DMS153 treated with DMSO at 0.1 percent for 48 hours (cell line): ENCODE data around the gene HOATZ.

Experiments used
- DNase-seq: peaks from one replicate; lab custom pipeline; 2025; ENCODE audit not compliant: unreplicated experiment; lab: John Stamatoyannopoulos, UW

Gene HOATZ

DNA sequence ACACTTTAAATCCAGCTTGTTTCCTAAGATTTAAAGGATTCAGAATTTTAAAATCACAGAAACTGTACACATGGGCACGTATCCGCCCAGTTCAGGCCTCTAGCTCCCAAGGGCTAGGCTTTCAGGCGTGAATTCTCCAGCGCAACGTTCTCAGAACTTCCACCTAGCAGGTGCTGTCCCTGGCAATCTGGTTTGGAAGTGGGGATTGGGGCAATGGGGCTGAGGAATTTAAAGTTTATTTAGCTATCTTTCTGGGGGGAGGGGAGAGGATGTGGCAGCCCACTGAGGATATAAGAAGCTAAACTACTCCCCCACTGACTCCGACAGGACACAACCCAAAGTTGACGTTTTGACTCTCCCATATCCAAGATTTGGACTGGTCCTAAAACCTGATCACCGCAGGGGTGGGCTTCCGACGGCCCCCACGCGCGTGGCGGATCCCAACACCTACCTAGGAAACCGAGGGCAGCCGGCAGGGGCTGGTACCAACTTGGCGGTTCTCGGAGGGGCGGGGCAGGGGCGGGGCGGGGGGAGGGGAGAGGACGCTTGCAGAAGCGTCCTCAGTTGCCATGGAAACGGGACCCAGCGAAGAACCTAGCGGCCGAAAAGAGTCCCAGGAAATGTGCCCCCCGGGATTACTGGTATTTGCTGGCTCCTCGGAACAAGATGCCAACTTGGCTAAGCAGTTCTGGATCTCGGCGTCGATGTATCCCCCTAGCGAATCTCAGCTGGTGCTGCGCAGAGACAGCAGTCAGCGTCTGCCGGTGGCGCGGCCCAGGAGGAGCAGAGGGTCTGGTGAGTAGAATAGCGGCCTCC, at the start of gene HOATZ:
Gene HOATZ, plus strand, starts transcription at position 563 of the 816 bp plus-strand sequence. Its CDS starts 7 bp downstream, at position 570.
- DNase-seq, result no peak

DNA sequence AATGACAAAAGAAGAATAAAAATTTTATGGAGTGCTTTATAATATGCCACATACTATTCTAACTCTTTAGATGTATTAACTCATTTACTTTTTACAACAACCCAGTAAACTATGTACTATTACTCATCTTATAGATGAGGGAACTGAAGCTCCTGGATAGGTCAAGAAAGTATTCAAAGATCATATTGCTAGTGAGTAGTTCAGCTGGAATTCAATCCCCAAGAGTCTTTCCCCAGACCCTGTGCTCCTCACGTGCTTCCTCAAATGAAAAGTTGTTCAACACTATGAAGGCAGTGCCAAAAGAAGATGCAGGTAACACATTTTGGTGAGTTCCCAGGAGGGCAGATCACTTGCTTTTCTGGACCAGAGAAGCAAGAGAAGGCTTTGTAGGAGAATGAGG, 49.2 kb upstream of the HOATZ start:
- DNase-seq, result no peak

DNA sequence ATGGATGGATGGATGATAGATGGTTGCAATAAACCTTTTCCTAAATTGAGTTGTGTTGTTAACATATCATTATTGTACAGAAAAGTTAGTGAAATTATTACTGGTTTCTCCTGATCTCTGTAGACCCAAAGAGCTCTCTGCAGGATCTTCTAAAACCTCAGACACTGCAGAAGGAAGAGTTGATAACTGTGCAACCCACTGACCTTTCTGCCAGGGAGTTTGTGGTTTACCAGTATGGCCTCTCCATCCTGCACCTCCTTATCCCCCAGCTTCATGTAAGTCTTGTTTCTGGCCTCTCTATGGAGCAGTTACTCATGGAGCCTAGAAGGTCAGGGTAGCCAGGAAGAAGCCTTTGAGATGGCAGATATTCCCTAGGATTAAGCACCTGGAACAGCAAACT, 48.0 kb upstream of the HOATZ start:
- DNase-seq, result no peak

DNA sequence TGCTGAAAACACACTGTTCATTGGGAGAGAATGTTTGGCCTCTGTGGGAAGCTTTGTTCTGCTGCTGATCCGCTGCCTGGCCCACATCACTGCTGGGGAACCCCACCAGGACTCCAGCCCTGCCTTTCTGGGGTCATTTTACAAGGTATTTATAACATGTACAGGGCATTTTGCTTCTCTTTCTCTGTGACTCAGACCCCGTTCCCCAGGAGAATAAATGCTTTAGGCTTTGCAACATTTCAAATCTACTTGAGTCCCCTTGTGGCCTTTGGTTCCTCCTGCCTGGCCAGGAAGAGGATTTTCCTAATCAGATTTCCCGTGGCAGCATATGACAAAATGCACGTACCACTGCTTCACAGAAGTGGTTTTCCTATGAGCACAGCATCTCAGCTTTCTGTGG, 45.4 kb upstream of the HOATZ start:
- no peak for DNase-seq

DNA sequence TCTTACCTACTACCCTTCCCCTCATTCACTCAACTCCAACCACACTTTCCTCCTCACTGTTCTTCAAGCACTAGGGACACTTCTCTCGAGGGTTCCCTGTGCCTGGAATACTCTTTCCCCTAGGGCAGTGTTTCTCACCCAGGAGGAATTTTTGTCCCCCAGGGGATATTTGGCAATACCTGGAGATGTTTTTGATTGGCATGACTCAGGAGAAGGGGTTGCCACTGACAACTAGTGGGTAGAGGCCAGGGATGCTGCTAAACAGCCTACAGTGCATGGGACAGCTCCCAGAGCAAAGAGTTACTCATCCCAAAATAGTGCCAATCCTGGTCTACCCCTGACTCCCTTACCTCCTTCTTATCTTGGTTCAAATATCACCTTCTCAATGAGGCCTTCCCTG, 42.4 kb upstream of the HOATZ start:
- no peak for DNase-seq

DNA sequence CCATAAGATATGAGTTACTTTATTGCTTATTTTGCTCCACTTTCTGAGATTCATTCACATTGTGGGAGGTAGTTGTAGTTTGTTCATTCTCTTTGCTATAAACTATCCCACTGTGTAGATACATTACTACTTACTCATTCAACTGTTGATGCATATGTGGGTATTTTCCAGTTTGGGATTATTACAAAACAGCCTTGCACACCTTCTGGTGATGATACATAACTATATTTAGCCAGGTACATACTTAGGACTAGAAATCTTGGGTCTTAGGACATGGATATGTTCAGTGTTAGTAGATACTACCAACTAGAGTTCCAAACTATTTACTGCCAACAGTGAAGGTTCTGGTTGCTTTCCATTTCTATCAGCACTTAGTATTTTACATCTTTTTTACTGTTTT, 40.1 kb upstream of the HOATZ start:
- no peak for DNase-seq

DNA sequence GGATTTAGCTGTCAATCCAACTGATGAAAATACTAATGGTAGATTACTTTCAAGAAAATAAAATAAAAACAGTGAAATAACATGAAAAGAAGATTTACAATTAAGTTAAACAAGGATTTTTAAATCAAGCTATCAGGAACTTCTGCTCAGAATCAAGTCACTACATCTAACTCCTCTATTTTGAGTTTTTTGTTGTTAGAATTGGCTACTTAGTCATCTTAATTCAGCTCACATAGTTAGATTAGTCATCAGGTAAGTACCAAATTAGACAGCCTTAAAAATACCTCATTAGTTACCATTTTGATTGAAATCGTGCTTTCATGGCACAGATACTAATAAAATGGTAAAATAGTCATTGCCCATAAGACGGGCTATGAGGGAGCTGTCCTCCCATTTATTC, 38.2 kb upstream of the HOATZ start:
- no peak for DNase-seq

DNA sequence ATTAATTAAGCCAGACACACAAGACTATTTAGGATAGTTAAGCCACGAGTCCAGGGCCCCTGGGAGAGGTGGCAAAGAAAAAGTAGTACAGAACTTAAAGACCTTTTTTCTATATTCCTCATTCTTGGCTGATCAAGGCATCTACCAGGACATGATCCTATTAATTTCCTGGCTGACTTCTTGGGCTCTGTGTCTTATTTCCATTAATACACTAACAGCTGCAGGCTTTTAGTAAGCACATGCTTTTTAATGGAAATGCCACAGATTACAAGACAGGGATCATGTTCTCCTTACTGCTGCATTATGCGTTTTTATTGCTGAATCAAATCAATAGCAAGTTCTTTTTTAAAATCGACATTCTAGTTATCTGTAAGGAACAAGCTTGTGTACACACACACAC, 37.6 kb upstream of the HOATZ start:
- DNase-seq, result no peak

DNA sequence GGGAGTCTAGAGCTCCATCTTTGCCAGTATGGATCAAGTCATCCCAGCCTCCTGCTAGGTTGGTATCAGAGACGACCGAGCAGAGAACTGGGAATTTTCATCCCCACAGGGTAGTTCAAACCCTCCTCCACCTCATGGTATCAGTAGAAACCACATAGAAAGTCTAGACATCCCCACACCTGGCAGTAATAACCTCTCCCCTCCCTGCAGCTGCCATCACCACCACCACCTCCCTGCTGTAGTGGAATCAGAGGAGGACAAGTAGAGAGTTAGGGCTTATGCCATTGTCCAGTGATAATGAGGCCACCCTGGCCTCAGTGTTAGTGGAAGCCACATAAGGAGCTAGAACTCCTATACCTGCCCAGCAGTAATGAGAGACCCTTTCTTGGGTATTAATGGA, 36.7 kb upstream of the HOATZ start:
- no peak for DNase-seq

DNA sequence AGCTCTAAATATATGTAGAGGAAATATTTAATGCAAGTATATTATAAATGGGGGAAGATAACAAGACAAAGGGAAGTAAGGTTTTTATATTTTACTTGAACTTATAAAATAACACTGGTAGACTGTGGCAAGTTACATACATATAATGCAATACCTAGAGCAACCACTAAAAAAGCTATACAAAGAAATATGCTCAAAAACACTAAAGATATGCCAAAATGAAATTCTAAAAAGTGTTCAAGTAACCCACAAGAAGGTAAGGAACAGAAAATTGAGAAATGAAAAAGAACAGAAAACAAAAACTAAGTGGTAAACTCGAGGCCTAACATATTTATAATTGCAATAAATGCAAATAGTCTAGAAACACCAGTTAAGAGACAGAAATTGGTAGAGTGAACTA, 34.9 kb upstream of the HOATZ start:
- DNase-seq, result no peak

DNA sequence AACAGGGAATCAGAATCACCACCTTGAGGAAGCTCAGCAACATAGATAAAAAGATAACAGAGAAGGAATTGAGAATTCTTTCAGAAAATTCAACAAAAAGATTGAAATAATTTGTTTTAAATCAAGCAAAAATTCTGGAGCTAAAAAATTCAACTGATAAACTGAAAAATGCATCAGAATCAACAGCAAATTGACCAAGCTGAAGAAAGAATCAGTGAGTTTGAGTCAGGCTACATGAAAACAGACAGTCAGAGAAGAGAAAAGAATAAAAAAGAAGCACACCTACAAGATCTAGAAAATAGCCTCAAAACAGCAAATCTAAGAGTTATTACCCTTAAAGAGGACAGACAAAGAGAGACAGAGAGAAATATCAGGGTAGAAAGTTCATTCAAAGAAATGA, 31.1 kb upstream of the HOATZ start:
- no peak for DNase-seq

DNA sequence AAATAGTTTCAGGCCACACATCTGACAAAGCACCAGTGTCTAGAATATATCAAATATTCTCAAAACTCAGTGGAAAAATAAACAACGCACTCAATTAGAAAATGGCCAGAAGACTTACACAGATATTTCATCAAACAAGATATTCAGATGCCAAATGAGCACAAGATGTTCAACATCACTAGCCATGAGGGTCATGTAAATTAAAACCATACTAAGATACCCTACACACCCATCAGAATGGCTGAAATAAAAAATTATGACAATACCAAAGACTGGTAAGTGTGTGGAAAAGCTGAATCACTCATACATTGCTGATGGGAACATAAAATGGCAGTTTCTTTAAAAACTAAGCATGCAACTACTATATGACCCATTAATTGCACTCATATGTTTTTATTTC, 24.1 kb upstream of the HOATZ start:
- no peak for DNase-seq

DNA sequence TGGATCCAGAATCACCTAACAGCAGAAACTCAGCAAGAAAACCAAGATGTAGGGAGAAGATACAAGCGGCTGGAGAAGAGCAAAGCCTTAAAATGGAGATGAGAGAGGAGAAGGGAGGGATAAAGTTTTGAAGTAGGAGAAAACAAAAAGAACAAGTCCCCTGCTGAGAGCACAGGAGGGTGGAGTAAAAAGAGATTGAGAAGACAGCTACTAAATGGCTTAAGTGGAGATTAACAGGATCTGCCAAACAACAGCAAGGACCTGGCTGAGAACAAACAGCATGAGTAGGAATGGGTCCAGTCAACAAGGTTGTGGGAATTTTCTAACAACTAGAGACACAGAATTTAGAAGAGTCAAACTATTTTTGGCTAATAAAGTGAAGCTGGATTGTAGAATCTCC, 20.5 kb upstream of the HOATZ start:
- DNase-seq, result no peak

DNA sequence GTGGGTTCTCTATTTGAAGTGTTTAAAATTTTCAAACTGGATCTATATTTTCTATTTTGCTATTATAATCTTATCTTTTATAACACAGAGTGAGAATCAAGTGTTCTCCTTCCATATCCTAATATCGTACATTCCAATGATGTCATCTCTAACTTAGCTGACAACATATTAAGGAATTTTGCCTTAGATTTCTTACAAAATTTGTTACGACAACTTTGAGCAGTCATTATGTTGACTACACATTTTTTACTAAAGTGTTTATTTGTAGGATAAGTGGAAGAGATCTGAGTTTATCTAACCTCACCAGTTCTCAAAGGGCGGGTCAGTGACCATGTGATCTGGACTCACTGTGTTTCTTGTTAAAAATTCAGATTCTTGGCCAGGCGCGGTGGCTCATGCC, 15.1 kb upstream of the HOATZ start:
- no peak for DNase-seq

DNA sequence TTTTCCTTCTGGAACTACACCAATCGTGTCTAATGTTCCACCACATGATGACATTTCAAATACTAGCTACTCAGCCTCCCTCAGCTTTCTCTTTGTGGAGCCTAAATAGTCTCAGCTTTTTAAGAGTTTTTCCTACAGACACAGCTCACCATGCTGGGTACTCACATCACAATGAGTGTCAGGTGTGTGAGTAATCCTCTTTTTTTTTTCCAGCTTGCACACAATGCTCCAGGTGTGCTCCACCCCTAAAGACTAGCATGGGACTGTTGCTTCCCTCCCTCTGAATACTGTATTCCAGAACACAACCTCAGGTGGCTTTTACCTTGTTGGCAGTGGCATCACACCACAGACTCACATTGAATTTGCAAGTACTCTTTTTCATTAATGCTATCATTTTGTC, 14.1 kb upstream of the HOATZ start:
- DNase-seq, result no peak

DNA sequence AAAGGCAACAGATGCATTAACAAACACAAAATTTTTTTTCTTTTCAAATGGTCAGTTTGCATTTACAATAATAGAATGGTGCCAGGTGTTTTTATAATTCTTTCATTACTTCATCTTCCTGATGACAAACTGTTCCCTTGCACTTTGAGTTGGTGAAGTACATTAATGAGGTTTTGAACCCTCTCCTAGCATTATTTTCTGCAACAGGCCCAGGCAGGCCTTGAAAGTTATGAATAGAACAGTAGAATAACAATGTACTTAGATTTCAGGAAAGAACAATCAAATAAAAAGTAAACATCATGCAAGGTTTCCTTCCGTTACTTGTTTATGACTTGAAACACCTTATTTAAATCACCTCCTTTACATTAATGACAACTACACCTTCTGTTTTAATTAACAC, 12.0 kb upstream of the HOATZ start:
- no peak for DNase-seq

DNA sequence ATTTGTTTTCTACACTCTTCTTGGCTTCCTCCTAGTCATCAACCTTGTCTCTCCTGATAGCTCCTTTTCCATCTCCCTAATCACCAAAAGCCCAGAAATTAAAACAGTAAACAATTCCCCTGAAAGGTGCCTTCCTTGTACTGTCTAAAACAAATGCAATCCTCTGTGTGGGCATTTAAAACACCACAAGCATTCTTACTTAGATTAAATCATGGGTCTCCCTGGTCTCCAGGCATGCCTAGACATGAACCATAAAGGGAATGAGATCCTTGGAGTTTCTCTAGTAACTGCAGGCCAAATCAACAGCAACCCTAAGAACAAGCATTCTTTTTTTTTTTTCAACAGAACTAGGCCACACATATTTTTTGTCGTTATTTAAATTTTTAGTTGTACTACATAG, 4.3 kb upstream of the HOATZ start:
- no peak for DNase-seq

DNA sequence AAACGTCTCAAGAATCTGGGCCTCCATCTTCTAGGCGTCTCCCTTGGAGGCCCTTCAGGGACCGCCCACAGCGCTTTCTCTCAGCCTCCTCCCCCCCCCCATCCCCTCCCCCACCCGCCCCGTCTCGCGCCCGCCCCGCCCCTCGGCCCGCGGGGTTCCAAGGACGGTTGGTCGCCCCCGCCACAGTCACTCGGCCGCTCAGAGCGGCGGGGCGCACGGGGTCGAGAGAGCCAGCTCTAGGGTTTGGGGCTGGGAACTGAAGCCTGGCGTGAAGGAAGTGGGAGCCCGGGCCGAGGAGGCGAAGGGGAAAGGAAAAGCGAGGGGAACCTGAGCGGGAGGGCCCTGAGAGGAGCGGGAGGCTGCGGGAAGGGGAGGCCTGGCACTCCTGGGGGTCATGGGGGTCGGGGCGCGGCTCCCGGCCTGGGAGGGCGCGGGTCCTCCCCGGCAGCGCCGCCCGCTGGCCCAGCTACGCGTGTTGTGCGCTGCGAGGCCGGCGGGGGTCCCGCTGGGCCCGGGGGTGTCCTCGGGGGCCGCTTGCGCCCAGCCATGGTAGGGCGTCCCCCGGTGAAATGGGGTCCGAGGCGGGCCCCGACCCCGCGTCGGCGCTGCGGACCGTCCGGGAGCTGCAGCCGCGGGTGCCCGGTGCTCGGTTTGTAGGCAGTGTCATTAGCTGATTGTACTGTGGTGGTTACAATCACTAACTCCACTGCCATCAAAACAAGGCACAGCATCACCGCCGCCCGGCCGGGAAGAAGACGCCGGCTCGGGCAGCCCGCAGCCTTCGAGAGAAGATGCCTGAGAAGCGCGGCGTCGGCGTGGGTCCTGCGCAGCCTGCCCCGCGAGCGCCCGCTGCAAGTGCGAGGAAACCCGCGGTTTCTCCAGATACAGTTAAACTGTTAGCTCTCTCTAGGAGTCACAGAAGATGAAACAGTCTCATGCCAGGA, 2.0 kb upstream of the HOATZ start, which contains the start of gene BTG4:
Gene BTG4, minus strand, starts transcription at position 91 of the 944 bp plus-strand sequence. CDS start 13,610 bp downstream, outside the sequence.
- no peak for DNase-seq

DNA sequence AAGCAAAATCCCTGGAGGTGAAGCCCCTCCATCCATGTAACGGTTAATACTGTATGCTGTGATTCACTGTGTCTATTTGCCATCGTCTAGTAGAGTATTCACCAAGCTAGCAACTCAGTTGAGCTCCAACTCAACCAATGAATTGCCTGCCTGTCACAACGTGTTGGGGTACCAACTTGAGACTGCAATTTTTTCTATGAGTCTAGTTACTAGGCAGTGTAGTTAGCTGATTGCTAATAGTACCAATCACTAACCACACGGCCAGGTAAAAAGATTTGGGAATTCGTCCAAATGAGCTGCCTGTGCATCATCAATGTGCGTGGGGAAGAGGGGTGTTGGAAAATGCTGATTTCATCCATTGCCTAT, 1.4 kb upstream of the HOATZ start:
- DNase-seq, result no peak

DNA sequence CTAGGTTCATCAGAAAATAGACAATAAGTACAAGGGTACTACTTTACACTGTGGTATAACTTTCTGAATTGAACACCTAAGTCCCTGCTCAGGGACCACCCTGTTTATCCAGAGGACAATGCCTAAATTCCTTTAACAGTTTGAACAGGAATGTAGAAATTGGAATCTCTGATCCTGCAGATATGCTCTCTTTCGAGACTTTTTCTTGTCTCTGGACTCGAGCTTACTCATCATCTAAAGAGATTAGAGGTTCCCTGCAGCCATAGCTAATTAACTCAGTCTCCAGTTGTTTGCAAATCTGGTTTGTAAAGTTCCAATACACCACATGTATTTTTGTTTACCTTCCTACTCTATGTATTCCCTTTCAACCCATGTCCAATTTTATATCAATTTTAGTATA, 1.0 kb downstream of the HOATZ start:
- no peak for DNase-seq

DNA sequence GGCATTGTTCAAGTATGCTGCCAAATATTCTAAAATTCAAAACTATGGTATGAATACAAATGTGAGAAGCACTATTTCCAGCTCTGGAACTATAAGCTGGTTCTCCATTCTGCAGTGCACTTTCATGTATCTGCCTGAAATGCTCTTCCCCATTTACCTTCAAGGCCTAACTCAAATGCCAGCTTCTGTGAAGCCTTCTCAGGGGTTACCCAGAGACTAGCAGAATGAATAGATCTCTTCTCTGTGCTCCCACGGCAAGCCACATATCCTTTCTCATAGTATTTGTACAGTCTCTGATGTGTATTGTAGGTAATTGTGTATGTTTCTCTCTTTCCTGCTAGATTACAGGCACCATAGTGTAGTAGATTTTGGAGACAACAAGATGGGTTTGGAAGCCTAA, 4.1 kb downstream of the HOATZ start:
- no peak for DNase-seq

DNA sequence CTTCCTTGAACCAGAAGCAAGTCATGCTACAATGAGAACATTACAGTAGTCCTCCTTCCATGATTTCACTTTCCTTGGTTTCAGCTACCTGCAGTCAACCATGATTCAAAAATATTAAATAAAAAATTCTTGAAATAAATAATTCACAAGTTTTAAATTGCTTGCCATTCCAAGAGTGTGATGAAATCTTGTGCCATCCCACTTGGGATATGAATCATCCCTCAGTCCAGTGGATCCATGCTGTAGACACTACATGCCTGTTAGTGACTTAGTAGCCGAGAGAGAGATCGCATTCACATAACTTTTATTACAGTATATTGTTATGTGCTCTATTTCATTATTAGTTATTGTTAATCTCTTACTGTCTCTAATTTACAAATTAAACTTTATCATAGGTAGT, 6.0 kb downstream of the HOATZ start:
- no peak for DNase-seq
